GM18868 (cell line): ENCODE data around the gene BCOR.

Experiments
- ATAC-seq: cut with Tn5 transposase; IDR thresholded peaks from one replicate; pipeline ENCODE4 v1.9.1; 2021; ENCODE audit warnings: mild to moderate bottlenecking, moderate library complexity; ENCODE audit not compliant: unreplicated experiment

Gene BCOR

DNA sequence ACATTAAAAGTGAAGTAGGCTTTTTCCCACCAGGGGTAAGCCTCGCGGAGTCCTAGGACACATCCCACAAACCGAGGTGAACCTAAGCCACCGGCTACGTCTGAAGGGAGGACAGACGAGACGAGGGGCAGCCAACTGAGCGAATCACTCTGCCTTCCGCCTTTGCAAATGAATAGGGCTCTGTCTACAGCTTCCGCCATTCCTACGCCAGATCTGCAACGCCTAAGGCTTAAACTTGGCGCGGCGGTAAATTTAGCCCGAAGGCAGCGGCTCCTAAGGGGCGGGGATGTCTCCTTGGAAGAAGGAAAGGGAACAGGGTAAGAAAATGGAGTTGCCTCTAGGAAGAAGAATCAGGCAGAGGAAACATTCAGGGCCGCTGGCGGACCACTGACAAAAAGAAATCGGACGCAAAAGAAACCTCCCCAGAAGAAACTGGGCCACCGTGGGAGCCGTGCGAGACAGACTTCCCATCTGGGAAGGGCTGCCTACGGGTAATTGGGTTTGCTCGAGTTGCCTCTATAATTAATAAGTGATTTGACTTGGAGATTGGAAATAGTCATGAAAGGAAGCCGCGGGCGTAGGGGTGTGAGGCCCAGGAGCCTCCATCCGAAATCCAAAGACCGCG lies 90.5 kb downstream of the BCOR start:
- no peak for ATAC-seq

- ATAC-seq, result no peak
Observed at GRCh38 chrX:40006106-40007017, 91.4 kb downstream of the BCOR start.

GRCh38 chrX:40005292-40006011 lies 92.3 kb downstream of the BCOR start:
- ATAC-seq, result no peak

GRCh38 chrX:40004921-40005291 lies 92.9 kb downstream of the BCOR start:
- ATAC-seq, result no peak

- no peak for ATAC-seq
Observed at GRCh38 chrX:40004246-40004535, 93.6 kb downstream of the BCOR start.

GRCh38 chrX:40003428-40004245 lies 94.1 kb downstream of the BCOR start:
- ATAC-seq, result no peak

DNA sequence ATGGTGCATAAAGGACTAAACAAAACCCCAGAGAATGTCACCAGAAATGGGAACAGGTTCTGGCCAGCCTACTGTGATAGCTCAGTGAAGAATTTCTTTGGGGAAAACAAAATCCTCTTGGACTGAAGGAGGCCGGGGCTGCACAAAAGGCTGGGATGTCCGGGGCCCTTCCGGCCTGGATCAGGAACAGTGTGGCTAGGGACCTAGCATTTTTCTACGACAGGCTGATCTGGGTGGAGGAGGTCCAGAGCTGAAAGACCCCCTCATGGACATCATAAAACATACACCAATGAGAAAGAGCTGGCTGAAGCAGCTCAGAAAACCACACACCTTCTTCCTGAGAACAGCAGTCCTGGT lies 94.7 kb downstream of the BCOR start:
- ATAC-seq, result no peak
